ENCODE data around the gene TECPR2.

TECPR2 gene

GRCh38 chr14:102479107-102479506 is 116.4 kb downstream of the TECPR2 start:
- DNase-seq: no peak

GRCh38 chr14:102479777-102480176 is 117.0 kb downstream of the TECPR2 start:
- DNase-seq: no peak

GRCh38 chr14:102481371-102481770 is 118.6 kb downstream of the TECPR2 start:
- no peak for DNase-seq

- DNase-seq: no peak
Measured at GRCh38 chr14:102481791-102482238, 119.1 kb downstream of the TECPR2 start.

GRCh38 chr14:102484316-102484715 is 121.6 kb downstream of the TECPR2 start:
- DNase-seq: no peak

- no peak for DNase-seq
Measured at GRCh38 chr14:102485693-102486512, 123.2 kb downstream of the TECPR2 start.

GRCh38 chr14:102486513-102487203 is 123.9 kb downstream of the TECPR2 start:
- no peak for DNase-seq

GRCh38 chr14:102487204-102487577 is 124.5 kb downstream of the TECPR2 start:
- no peak for DNase-seq

- DNase-seq: no peak
Measured at GRCh38 chr14:102490456-102490855, 127.7 kb downstream of the TECPR2 start.

- no peak for DNase-seq
Measured at GRCh38 chr14:102491366-102491765, 128.6 kb downstream of the TECPR2 start.

- no peak for DNase-seq
Measured at GRCh38 chr14:102491786-102492530, 129.2 kb downstream of the TECPR2 start.

- DNase-seq: no peak
Measured at GRCh38 chr14:102492531-102492910, 129.8 kb downstream of the TECPR2 start.

- no peak for DNase-seq
Measured at GRCh38 chr14:102493096-102493495, 130.4 kb downstream of the TECPR2 start.

GRCh38 chr14:102493585-102493984 is 130.8 kb downstream of the TECPR2 start:
- no peak for DNase-seq

- DNase-seq: no peak
Measured at GRCh38 chr14:102495491-102496330, 133.0 kb downstream of the TECPR2 start.

- DNase-seq: no peak
Measured at GRCh38 chr14:102496331-102496691, 133.6 kb downstream of the TECPR2 start.

- peak; percentile 77 for DNase-seq
Measured at GRCh38 chr14:102496958-102497744, 134.4 kb downstream of the TECPR2 start.

GRCh38 chr14:102497998-102498677 is 135.4 kb downstream of the TECPR2 start:
- peak; percentile 40 for DNase-seq

- no peak for DNase-seq
Measured at GRCh38 chr14:102498678-102499265, 136.0 kb downstream of the TECPR2 start.

GRCh38 chr14:102499401-102500157 is 136.8 kb downstream of the TECPR2 start:
- no peak for DNase-seq

All from hematopoietic multipotent progenitor cell treated with erythropoietin and hydrocortisone succinate and interleukin-3 and kit ligand, for 6 days (in vitro differentiated cells).